NCI-H2196 treated with DMSO at 0.1 percent for 48 hours (cell line): ENCODE data around the gene EXOC3L4.

ENCODE experiments used
- DNase-seq: peaks from one replicate; lab custom pipeline; 2025; ENCODE audit not compliant: unreplicated experiment; lab: John Stamatoyannopoulos, UW

Gene EXOC3L4

GRCh38 chr14:103089386-103090335 is 4.9 kb upstream of the EXOC3L4 start:
- DNase-seq, result no peak

- no peak for DNase-seq
Observed at GRCh38 chr14:103090481-103091020, 4.0 kb upstream of the EXOC3L4 start.

GRCh38 chr14:103091041-103091882 is 3.3 kb upstream of the EXOC3L4 start:
- no peak for DNase-seq

- DNase-seq, result no peak
Observed at GRCh38 chr14:103091883-103092222, 2.7 kb upstream of the EXOC3L4 start.

- DNase-seq, result no peak
Observed at GRCh38 chr14:103093856-103094405, 594 bp upstream of the EXOC3L4 start.

- DNase-seq, result no peak
Observed at GRCh38 chr14:103095210-103095778, 769 bp downstream of the EXOC3L4 start.

- DNase-seq, result no peak
Observed at GRCh38 chr14:103096387-103096786, 1.9 kb downstream of the EXOC3L4 start.

- no peak for DNase-seq
Observed at GRCh38 chr14:103097244-103097993, 2.9 kb downstream of the EXOC3L4 start.

GRCh38 chr14:103097994-103098957 is 3.8 kb downstream of the EXOC3L4 start:
- no peak for DNase-seq

- DNase-seq, result no peak
Observed at GRCh38 chr14:103099081-103099732, 4.7 kb downstream of the EXOC3L4 start.

- no peak for DNase-seq
Observed at GRCh38 chr14:103099733-103100280, 5.3 kb downstream of the EXOC3L4 start.

GRCh38 chr14:103100281-103101121 is 6.0 kb downstream of the EXOC3L4 start:
- no peak for DNase-seq

- DNase-seq, result no peak
Observed at GRCh38 chr14:103101257-103101962, 6.9 kb downstream of the EXOC3L4 start.

- no peak for DNase-seq
Observed at GRCh38 chr14:103101963-103102688, 7.6 kb downstream of the EXOC3L4 start.

GRCh38 chr14:103102689-103103260 is 8.2 kb downstream of the EXOC3L4 start:
- DNase-seq, result no peak
